ENCODE data around the gene USP3.

USP3 gene

GRCh38 chr15:63551400-63551799 lies 47.0 kb downstream of the USP3 start:
- H3K9me3 ChIP-seq (ENCODE audit: insufficient read depth, low read length) = no peaks in the 10 kb centered on the region
- no peaks in the 10 kb centered on the region; the same call in 1 of the 2 replicates for H3F3A ChIP-seq (ENCODE audit: insufficient read depth)
- no peak overlapping the region for H3K4me3 ChIP-seq (ENCODE audit: insufficient read depth, low read length, poor library complexity, severe bottlenecking)
- no peak overlapping the region for H3K4me2 ChIP-seq (ENCODE audit: low read depth, low read length, poor library complexity, severe bottlenecking)
- no peaks in the 10 kb centered on the region for H3K36me3 ChIP-seq (ENCODE audit: low read length)
- TF ChIP-seq CTCF (IDR thresholded peaks at IDR 0.05; ENCODE audit: insufficient read depth, low read length, poor library complexity, severe bottlenecking) (no peak), EZH2phosphoT487 (conservative IDR thresholded peaks at IDR 0.05; ENCODE audit: low read length) (no peak)
- H3K9ac ChIP-seq (ENCODE audit: low read length) = no peak overlapping the region
- H3K79me2 ChIP-seq (ENCODE audit: insufficient read depth, low read length) = no peaks in the 10 kb centered on the region
- no peaks in the 10 kb centered on the region for H3K27me3 ChIP-seq (ENCODE audit: low read length)
- H3K9me2 ChIP-seq (replicated peaks; ENCODE audit: insufficient read depth, low read length) = no peaks in the 10 kb centered on the region
- no peak overlapping the region for H3K27ac ChIP-seq (ENCODE audit: low read depth, low read length)
- H2AFZ ChIP-seq (ENCODE audit: low read depth, low read length, severe bottlenecking) = no peak overlapping the region
- no peaks in the 10 kb centered on the region for H4K20me1 ChIP-seq (ENCODE audit: low read depth, low read length)

- TF ChIP-seq EZH2phosphoT487 (conservative IDR thresholded peaks at IDR 0.05; ENCODE audit: low read length) (no peak), CTCF (IDR thresholded peaks at IDR 0.05; ENCODE audit: insufficient read depth, low read length, poor library complexity, severe bottlenecking) (no peak)
- Histone ChIP-seq H3K9me3 (ENCODE audit: insufficient read depth, low read length) (no peaks in the 10 kb centered on the region), H2AFZ (ENCODE audit: low read depth, low read length, severe bottlenecking) (no peak overlapping the region), H3K4me2 (ENCODE audit: low read depth, low read length, poor library complexity, severe bottlenecking) (no peak overlapping the region), H3F3A (ENCODE audit: insufficient read depth) (no peaks in the 10 kb centered on the region; the same call in 1 of the 2 replicates), H3K4me3 (ENCODE audit: insufficient read depth, low read length, poor library complexity, severe bottlenecking) (no peak overlapping the region), H4K20me1 (ENCODE audit: low read depth, low read length) (no peaks in the 10 kb centered on the region), H3K9ac (ENCODE audit: low read length) (no peak overlapping the region), H3K36me3 (ENCODE audit: low read length) (no peaks in the 10 kb centered on the region), H3K27me3 (ENCODE audit: low read length) (no peaks in the 10 kb centered on the region), H3K9me2 (replicated peaks; ENCODE audit: insufficient read depth, low read length) (no peaks in the 10 kb centered on the region), H3K79me2 (ENCODE audit: insufficient read depth, low read length) (no peaks in the 10 kb centered on the region), H3K27ac (ENCODE audit: low read depth, low read length) (no peak overlapping the region)
Observed at GRCh38 chr15:63553388-63553791, 49.0 kb downstream of the USP3 start.

GRCh38 chr15:63554337-63554927 lies 50.0 kb downstream of the USP3 start:
- no peaks in the 10 kb centered on the region for H3K27me3 ChIP-seq (ENCODE audit: low read length)
- no peak overlapping the region for H2AFZ ChIP-seq (ENCODE audit: low read depth, low read length, severe bottlenecking)
- no peak overlapping the region for H3K9ac ChIP-seq (ENCODE audit: low read length)
- no peaks in the 10 kb centered on the region for H3K79me2 ChIP-seq (ENCODE audit: insufficient read depth, low read length)
- H3K9me3 ChIP-seq (ENCODE audit: insufficient read depth, low read length) = no peaks in the 10 kb centered on the region
- no peak overlapping the region for H3K27ac ChIP-seq (ENCODE audit: low read depth, low read length)
- no peak overlapping the region for H3K4me3 ChIP-seq (ENCODE audit: insufficient read depth, low read length, poor library complexity, severe bottlenecking)
- no peak for TF ChIP-seq CTCF (IDR thresholded peaks at IDR 0.05; ENCODE audit: insufficient read depth, low read length, poor library complexity, severe bottlenecking)
- TF ChIP-seq EZH2phosphoT487 (conservative IDR thresholded peaks at IDR 0.05; ENCODE audit: low read length) = no peak
- H3K4me2 ChIP-seq (ENCODE audit: low read depth, low read length, poor library complexity, severe bottlenecking) = no peak overlapping the region
- H3K36me3 ChIP-seq (ENCODE audit: low read length) = no peaks in the 10 kb centered on the region; the same call in 1 of the 2 replicates
- no peaks in the 10 kb centered on the region; the same call in 1 of the 2 replicates for H3F3A ChIP-seq (ENCODE audit: insufficient read depth)
- no peaks in the 10 kb centered on the region for H3K9me2 ChIP-seq (replicated peaks; ENCODE audit: insufficient read depth, low read length)
- H4K20me1 ChIP-seq (ENCODE audit: low read depth, low read length) = no peaks in the 10 kb centered on the region
